HepG2 (cell line): ENCODE data around the gene KIRREL2. TPM values are rescaled to one million over a fixed set of nuclear protein-coding genes. Genes with fewer than 3 reads are reported as not detected.

Source experiments
- PHF21A ChIP-seq: sonication (generic); formaldehyde crosslinking; IDR thresholded peaks from 2 replicates; pipeline ENCODE4 v1.5.0; 2020; ENCODE audit warnings: mild to moderate bottlenecking, missing genetic modification reagents
- POLR2G ChIP-seq: fragments of 200-400 bp; formaldehyde crosslinking; IDR thresholded peaks from 2 replicates; pipeline ENCODE4 v1.6.1; 2018; ENCODE audit warnings: mild to moderate bottlenecking, low read depth, low read length, moderate library complexity
- ZBTB10 ChIP-seq: sonication (generic); formaldehyde crosslinking; IDR thresholded peaks from 2 replicates; pipeline ENCODE4 v1.4.0; 2020; ENCODE audit warnings: missing genetic modification reagents, borderline replicate concordance
- ZBTB40 ChIP-seq, 2 experiments: fragments of 450-650 bp in 1 of 2; sonication (generic) in 1 of 2; formaldehyde crosslinking in 1 of 2; IDR thresholded peaks; 2 replicates each; pipeline versions ENCODE4 v1.6.1 to v1.8.0; 2016 to 2022; ENCODE audit warnings: antibody characterized with exemption in 1 of 2, mild to moderate bottlenecking in 1 of 2, missing genetic modification reagents in 1 of 2
- ZNF280D ChIP-seq: sonication (generic); formaldehyde crosslinking; IDR thresholded peaks from 2 replicates; pipeline ENCODE4 v1.5.1; 2020; ENCODE audit warnings: mild to moderate bottlenecking, missing genetic modification reagents
- ZNF441 ChIP-seq: sonication (generic); formaldehyde crosslinking; IDR thresholded peaks from 2 replicates; pipeline ENCODE4 v1.7.0; 2021; ENCODE audit warnings: missing genetic modification reagents, borderline replicate concordance
- ZNF891 ChIP-seq: sonication (generic); formaldehyde crosslinking; IDR thresholded peaks from 2 replicates; pipeline ENCODE4 v1.5.0; 2020; ENCODE audit warnings: mild to moderate bottlenecking, missing genetic modification reagents
- ZSCAN21 ChIP-seq: sonication (generic); formaldehyde crosslinking; IDR thresholded peaks from 2 replicates; pipeline ENCODE4 v1.8.0; 2022; ENCODE audit warnings: mild to moderate bottlenecking, missing genetic modification reagents, moderate library complexity, borderline replicate concordance
- polyA plus RNA-seq, 8 experiments: library from polyadenylated mRNA; depleted of rRNA in 3 of 8; stranded (reverse) in 7 of 8; unstranded in 1 of 8; fragments of >200 nt; fragmentation: Illumina TruSeq in 4 of 8; extraction: Trizol in 4 of 8; gene quantifications; 2 replicates each; pipeline versions ENCODE4 v1.2.1 to v1.2.3, GENCODE V29; 2011 to 2016; ENCODE audit warnings: low read depth in 4 of 8, missing spikeins in 1 of 8, mixed read lengths in 1 of 8; ENCODE audit not compliant: insufficient read depth in 1 of 8
- total RNA-seq, 5 experiments: library from RNA; depleted of rRNA; stranded (reverse); fragments of >200 nt; fragmentation: Illumina TruSeq; extraction: Trizol; gene quantifications; 2 replicates each; pipeline ENCODE4 v1.2.3, GENCODE V29; 2016; ENCODE audit warnings: low read depth in 1 of 5
- TF ChIP-seq, protein P1 (sequence below): sonication (generic); formaldehyde crosslinking; IDR thresholded peaks from 2 replicates; pipeline ENCODE4 v1.4.0; 2020; ENCODE audit warnings: missing genetic modification reagents, borderline replicate concordance

KIRREL2 gene
- total and polyA plus RNA-seq, 2 of the 13 experiments (the other 11 are each of a cell fraction or from before 2014, with no cell fraction given) = 0.18 to 2.4 TPM

DNA sequence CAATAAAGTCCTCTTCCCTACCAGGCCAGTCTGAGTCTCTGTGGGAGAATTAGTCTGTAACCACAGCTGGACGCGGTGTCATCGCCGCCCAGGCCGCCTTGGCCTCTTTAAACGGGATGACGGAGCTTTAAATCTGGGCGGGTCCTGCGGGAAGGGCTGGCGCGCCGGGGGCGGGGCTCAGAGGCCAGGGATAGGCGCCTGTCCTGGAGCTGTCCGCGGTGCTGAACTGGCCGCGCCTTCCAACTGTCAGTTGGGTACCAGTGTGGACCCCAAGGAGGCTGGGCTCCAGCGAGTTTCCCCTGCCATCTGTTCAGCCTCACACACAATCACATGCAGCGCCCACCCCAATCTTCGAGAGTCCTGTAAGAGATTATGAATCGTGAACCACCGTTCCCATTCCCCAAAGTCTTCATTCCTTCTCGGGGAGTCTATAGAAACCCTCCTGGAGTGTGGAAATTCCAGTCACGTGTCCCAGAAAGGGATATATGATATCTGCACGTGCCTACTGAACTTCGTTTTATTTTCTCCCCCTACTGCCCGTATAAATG, 23.1 kb downstream of the KIRREL2 start (continued):
- TF ChIP-seq ZBTB10 = peak; percentile 89
- no peak for TF ChIP-seq ZBTB40 (IDR thresholded peaks at IDR 0.05)
- TF ChIP-seq ZBTB40 (CRISPR knock-in tag; IDR thresholded peaks at IDR 0.05) = peak; percentile 59; the same call in 1 of the 2 replicates
- peak; percentile 97 for TF ChIP-seq ZNF441 (CRISPR knock-in tag)
- peak; percentile 94 for TF ChIP-seq ZNF280D (CRISPR knock-in tag)
- TF ChIP-seq, protein P1, sequence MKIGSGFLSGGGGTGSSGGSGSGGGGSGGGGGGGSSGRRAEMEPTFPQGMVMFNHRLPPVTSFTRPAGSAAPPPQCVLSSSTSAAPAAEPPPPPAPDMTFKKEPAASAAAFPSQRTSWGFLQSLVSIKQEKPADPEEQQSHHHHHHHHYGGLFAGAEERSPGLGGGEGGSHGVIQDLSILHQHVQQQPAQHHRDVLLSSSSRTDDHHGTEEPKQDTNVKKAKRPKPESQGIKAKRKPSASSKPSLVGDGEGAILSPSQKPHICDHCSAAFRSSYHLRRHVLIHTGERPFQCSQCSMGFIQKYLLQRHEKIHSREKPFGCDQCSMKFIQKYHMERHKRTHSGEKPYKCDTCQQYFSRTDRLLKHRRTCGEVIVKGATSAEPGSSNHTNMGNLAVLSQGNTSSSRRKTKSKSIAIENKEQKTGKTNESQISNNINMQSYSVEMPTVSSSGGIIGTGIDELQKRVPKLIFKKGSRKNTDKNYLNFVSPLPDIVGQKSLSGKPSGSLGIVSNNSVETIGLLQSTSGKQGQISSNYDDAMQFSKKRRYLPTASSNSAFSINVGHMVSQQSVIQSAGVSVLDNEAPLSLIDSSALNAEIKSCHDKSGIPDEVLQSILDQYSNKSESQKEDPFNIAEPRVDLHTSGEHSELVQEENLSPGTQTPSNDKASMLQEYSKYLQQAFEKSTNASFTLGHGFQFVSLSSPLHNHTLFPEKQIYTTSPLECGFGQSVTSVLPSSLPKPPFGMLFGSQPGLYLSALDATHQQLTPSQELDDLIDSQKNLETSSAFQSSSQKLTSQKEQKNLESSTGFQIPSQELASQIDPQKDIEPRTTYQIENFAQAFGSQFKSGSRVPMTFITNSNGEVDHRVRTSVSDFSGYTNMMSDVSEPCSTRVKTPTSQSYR (CRISPR knock-in tag) = no peak
- TF ChIP-seq ZSCAN21 = peak; percentile 89
- peak; percentile 92 for TF ChIP-seq ZNF891
- TF ChIP-seq POLR2G = no peak
- peak; percentile 35; the same call in 1 of the 2 replicates for TF ChIP-seq PHF21A (CRISPR knock-in tag)
